ENCODE results near the gene MYL12B. TPM values are rescaled to one million over a fixed set of nuclear protein-coding genes. Genes with fewer than 3 reads are reported as not detected.

MYL12B gene
- total RNA-seq, 4 donors from 2014 or later = 78.2 to 558 (median 337) TPM

GRCh38 chr18:3293196-3293951, 31.4 kb downstream of the MYL12B start:
- H3K27me3 ChIP-seq = no peaks in the 10 kb centered on the region
- in situ Hi-C loops (cut with MboI; ENCODE audit: low pct_ligation_motif_present in 1 of 4, low pct_unique_long_range_greater_than_20kb in 1 of 4, low sequenced_read_pairs in 3 of 4) = loop anchor here in 3 of 4 donors (10.0 to 25.0 kb wide), 5 partner anchors 169 to 719 kb away; partner anchors contain the start of gene TGIF1 (in 1 of the 3)
- TF ChIP-seq CTCF (IDR thresholded peaks at IDR 0.05) = no peak
- TF ChIP-seq EP300 (IDR thresholded peaks at IDR 0.05; ENCODE audit: low read depth) = no peak
- TF ChIP-seq POLR2AphosphoS5 (IDR thresholded peaks at IDR 0.05) = no peak
- TF ChIP-seq POLR2A (IDR thresholded peaks at IDR 0.05) = no peak
- no peak for DNase-seq
- 87 to 94% methylated on average over 2 of the region's 2 CpGs for WGBS, 2 donors (ENCODE audit: low coverage in 1 of 2)
- no peak overlapping the region for H3K27ac ChIP-seq
- intact Hi-C loops (cut with DNase I; ENCODE audit: low total_unique reads) = no loop called here
- peaks cover 4 to 9% of the 10 kb centered on the region in 2 donors for H3K9me3 ChIP-seq
- no peaks in the 10 kb centered on the region for H3K36me3 ChIP-seq
- peaks cover 0 to 8% (median 3%) of the 10 kb centered on the region in 4 donors for H3K4me1 ChIP-seq
- H3K4me3 ChIP-seq = no peak overlapping the region

- 84 to 100% methylated on average over 2 to 3 of the region's 3 CpGs for WGBS, 2 donors (ENCODE audit: low coverage in 1 of 2)
- peaks cover 0 to 8% (median 3%) of the 10 kb centered on the region in 4 donors for H3K4me1 ChIP-seq
- in situ Hi-C loops (cut with MboI; ENCODE audit: low pct_ligation_motif_present in 1 of 4, low pct_unique_long_range_greater_than_20kb in 1 of 4, low sequenced_read_pairs in 3 of 4) (loop anchor here in 3 of 4 donors (10.0 to 25.0 kb wide), 5 partner anchors 168 to 718 kb away; partner anchors contain the start of gene TGIF1 (in 1 of the 3)), intact Hi-C loops (cut with DNase I; ENCODE audit: low total_unique reads) (no loop called here)
- no peak for DNase-seq
- no peak overlapping the region for H3K4me3 ChIP-seq
- no peaks in the 10 kb centered on the region for H3K36me3 ChIP-seq
- peaks cover 4 to 9% of the 10 kb centered on the region in 2 donors for H3K9me3 ChIP-seq
- H3K27me3 ChIP-seq = peaks cover 4% of the 10 kb centered on the region
- no peak for TF ChIP-seq POLR2AphosphoS5 (IDR thresholded peaks at IDR 0.05)
- no peak for TF ChIP-seq POLR2A (IDR thresholded peaks at IDR 0.05)
- TF ChIP-seq EP300 (IDR thresholded peaks at IDR 0.05; ENCODE audit: low read depth) = no peak
- no peak for TF ChIP-seq CTCF (IDR thresholded peaks at IDR 0.05)
- H3K27ac ChIP-seq = no peak overlapping the region
Measured at GRCh38 chr18:3294435-3295080, 32.6 kb downstream of the MYL12B start.

- Histone ChIP-seq H3K36me3 (no peaks in the 10 kb centered on the region), H3K27me3 (peaks cover 16% of the 10 kb centered on the region), H3K4me3 (peak overlapping the region; percentile 30 to 59 (median 50)), H3K4me1 (peaks cover 0 to 8% (median 3%) of the 10 kb centered on the region in 4 donors), H3K9me3 (no peaks in the 10 kb centered on the region), H3K27ac (peak overlapping the region; percentile 53 to 79 (median 71))
- 8 to 20% methylated on average over 1 to 12 of the region's 18 CpGs for WGBS, 2 donors (ENCODE audit: low coverage in 1 of 2)
- in situ Hi-C loops (cut with MboI; ENCODE audit: low pct_ligation_motif_present in 1 of 4, low pct_unique_long_range_greater_than_20kb in 1 of 4, low sequenced_read_pairs in 3 of 4) = loop anchor here in 3 of 4 donors (10.0 to 25.0 kb wide), 5 partner anchors 165 to 715 kb away; partner anchors contain the start of gene TGIF1 (in 1 of the 3)
- peak; percentile 93 for DNase-seq
- intact Hi-C loops (cut with DNase I; ENCODE audit: low total_unique reads) = no loop called here
- TF ChIP-seq EP300 (IDR thresholded peaks at IDR 0.05; ENCODE audit: low read depth) = no peak
- TF ChIP-seq POLR2AphosphoS5 (IDR thresholded peaks at IDR 0.05) = peak; percentile 13 to 62 (median 35)
- peak; percentile 26 to 59 (median 51) for TF ChIP-seq CTCF (IDR thresholded peaks at IDR 0.05)
Measured at GRCh38 chr18:3297025-3297984, 35.4 kb downstream of the MYL12B start.

All from transverse colon (tissue), 4 donors.